Measurements from ENCODE around the gene CLECL1.

- no peak for TF ChIP-seq CTCF (IDR thresholded peaks at IDR 0.05; ENCODE audit: low read depth, low read length)
- no peak for TF ChIP-seq EZH2phosphoT487 (IDR thresholded peaks at IDR 0.05; ENCODE audit: low read depth)
Observed at GRCh38 chr12:9699898-9700605, 32.8 kb downstream of the CLECL1 start.

Data from OCI-LY3 (cell line).